SK-N-SH (cell line): Measurements from ENCODE around the gene CBLN2. TPM values are rescaled to one million over a fixed set of nuclear protein-coding genes. Genes with fewer than 3 reads are reported as not detected.

Experiments
- CTCF ChIA-PET: fragments of 300-600, 350-600 bp; formaldehyde crosslinking; extraction: SDS; loops from one replicate; lab custom pipeline; 2021; lab: Yijun Ruan, JAX
- POLR2A ChIA-PET: fragments of 350-600 bp; sonication (Branson Sonifier 250); formaldehyde crosslinking; extraction: SDS; loops from one replicate; lab custom pipeline; 2020; ENCODE audit warnings: antibody characterized with exemption, inconsistent platforms; lab: Yijun Ruan, JAX
- DNase-seq: peaks from one replicate; pipeline ENCODE4 v3.0.0; 2012
- H2AFZ ChIP-seq: fragments of 200-600 bp; sonication (generic); 2 replicates; pipeline ENCODE4 v1.8.1; 2016; ENCODE audit warnings: antibody characterized with exemption, mild to moderate bottlenecking, low read depth
- H3F3A ChIP-seq: fragments of 200-600 bp; sonication (generic); replicated peaks from 2 replicates; pipeline ENCODE3; 2016; ENCODE audit warnings: antibody characterized with exemption, mild to moderate bottlenecking; ENCODE audit not compliant: insufficient read depth
- H3K27ac ChIP-seq, 2 experiments: fragments of 200-500 bp in 1 of 2; fragments of 200-600 bp in 1 of 2; sonication (Bioruptor generic) in 1 of 2; sonication (generic), shearing (Covaris generic) in 1 of 2; 2 replicates each; pipeline versions ENCODE4 v1.5.1 to v1.6.1; 2014 to 2016; ENCODE audit warnings: low read depth in 2 of 2, inconsistent platforms in 1 of 2, low read length in 1 of 2, mild to moderate bottlenecking in 1 of 2, mixed read lengths in 1 of 2
- H3K27me3 ChIP-seq: fragments of 200-600 bp; sonication (generic), shearing (Covaris generic); 2 replicates; pipeline ENCODE4 v1.6.1; 2016; ENCODE audit warnings: mixed run types; ENCODE audit not compliant: insufficient read depth
- H3K36me3 ChIP-seq, 2 experiments: fragments of 200-500 bp in 1 of 2; fragments of 200-600 bp in 1 of 2; sonication (Bioruptor generic) in 1 of 2; sonication (generic) in 1 of 2; replicated peaks in 1 of 2; 2 replicates each; pipeline versions ENCODE3 to v1.5.1; 2014 to 2016; ENCODE audit warnings: low read length in 1 of 2, mild to moderate bottlenecking in 1 of 2; ENCODE audit not compliant: insufficient read depth in 2 of 2, control insufficient read depth in 1 of 2
- H3K4me1 ChIP-seq, 2 experiments: fragments of 200-500 bp in 1 of 2; fragments of 200-600 bp in 1 of 2; sonication (Bioruptor generic) in 1 of 2; sonication (generic), shearing (Covaris generic) in 1 of 2; 2 replicates each; pipeline versions ENCODE4 v1.5.1 to v1.6.1; 2014 to 2016; ENCODE audit warnings: low read depth in 1 of 2, low read length in 1 of 2, mixed run types in 1 of 2; ENCODE audit not compliant: insufficient read depth in 2 of 2, control insufficient read depth in 1 of 2
- H3K4me2 ChIP-seq: fragments of 200-600 bp; sonication (generic), shearing (Covaris generic); 2 replicates; pipeline ENCODE4 v1.6.1; 2017; ENCODE audit warnings: mixed run types
- H3K4me3 ChIP-seq, 2 experiments: fragments of 200-500 bp in 1 of 2; fragments of 200-600 bp in 1 of 2; sonication (Bioruptor generic) in 1 of 2; sonication (generic), shearing (Covaris generic) in 1 of 2; 2 replicates each; pipeline versions ENCODE4 v1.5.1 to v1.8.1; 2014 to 2016; ENCODE audit warnings: low read depth in 2 of 2, inconsistent platforms in 1 of 2, low read length in 1 of 2, mild to moderate bottlenecking in 1 of 2, mixed read lengths in 1 of 2, moderate library complexity in 1 of 2
- H3K79me2 ChIP-seq: fragments of 200-600 bp; sonication (generic); 2 replicates; pipeline ENCODE4 v1.8.1; 2017; ENCODE audit warnings: mild to moderate bottlenecking; ENCODE audit not compliant: insufficient read depth
- H3K9ac ChIP-seq: fragments of 200-600 bp; sonication (generic); 2 replicates; pipeline ENCODE4 v1.6.1; 2017; ENCODE audit warnings: mixed run types
- H3K9me2 ChIP-seq: fragments of 200-600 bp; sonication (generic); 2 replicates; pipeline ENCODE4 v1.6.1; 2017; ENCODE audit warnings: mixed run types
- H3K9me3 ChIP-seq: fragments of 200-600 bp; sonication (generic); 2 replicates; pipeline ENCODE4 v1.6.1; 2017; ENCODE audit warnings: mixed run types, mild to moderate bottlenecking, moderate library complexity
- H4K20me1 ChIP-seq: fragments of 200-600 bp; sonication (generic); 2 replicates; pipeline ENCODE4 v1.6.1; 2017; ENCODE audit warnings: mild to moderate bottlenecking, mixed run types; ENCODE audit not compliant: insufficient read depth
- EP300 ChIP-seq, 2 experiments: IDR thresholded peaks; 2 replicates each; pipeline versions ENCODE4 v1.4.0 to v1.6.1; 2012; ENCODE audit warnings: borderline replicate concordance in 1 of 2, low read depth in 1 of 2, low read length in 1 of 2
- EZH2phosphoT487 ChIP-seq: fragments of 200-600 bp; sonication (generic); IDR thresholded peaks from 2 replicates; pipeline ENCODE4 v1.6.1; 2017; ENCODE audit warnings: low read depth, mixed run types, mild to moderate bottlenecking, antibody characterized with exemption, moderate library complexity, borderline replicate concordance
- FOSL2 ChIP-seq: IDR thresholded peaks from 2 replicates; pipeline ENCODE4 v1.4.0; 2012; ENCODE audit warnings: low read depth, mild to moderate bottlenecking, moderate library complexity, borderline replicate concordance
- FOXM1 ChIP-seq: IDR thresholded peaks from 2 replicates; pipeline ENCODE4 v1.4.0; 2012; ENCODE audit warnings: low read depth, mild to moderate bottlenecking
- GATA2 ChIP-seq: sonication (generic); formaldehyde crosslinking; IDR thresholded peaks from 2 replicates; pipeline ENCODE4 v1.5.0; 2020; ENCODE audit warnings: mild to moderate bottlenecking, missing genetic modification reagents
- RAD21 ChIP-seq: IDR thresholded peaks from 2 replicates; pipeline ENCODE4 v1.6.1; 2012; ENCODE audit warnings: mild to moderate bottlenecking, low read length
- RCOR1 ChIP-seq: fragments of 150-350 bp; IDR thresholded peaks from 2 replicates; pipeline ENCODE4 v1.6.1; 2017; ENCODE audit warnings: antibody characterized with exemption, low read length
- RXRA ChIP-seq: IDR thresholded peaks from 2 replicates; pipeline ENCODE4 v1.4.0; 2012; ENCODE audit warnings: low read depth, mild to moderate bottlenecking, borderline replicate concordance
- SIN3A ChIP-seq: IDR thresholded peaks from 2 replicates; pipeline ENCODE4 v1.6.1; 2012; ENCODE audit warnings: low read depth, mild to moderate bottlenecking, low read length, moderate library complexity, borderline replicate concordance
- SMC3 ChIP-seq: IDR thresholded peaks from 2 replicates; pipeline ENCODE4 v1.6.1; 2012; ENCODE audit warnings: low read depth, low read length, improper control_type of control experiment
- TCF12 ChIP-seq: IDR thresholded peaks from 2 replicates; pipeline ENCODE4 v1.4.0; 2012
- YY1 ChIP-seq: IDR thresholded peaks from 2 replicates; pipeline ENCODE4 v1.4.0; 2012; ENCODE audit warnings: low read depth, mild to moderate bottlenecking
- WGBS: methylation state at CpG from one replicate; pipeline ENCODE4 v1.1.6; 2017; ENCODE audit warnings: low lambda C conversion rate; 5-methylcytosine and 5-hydroxymethylcytosine counted together
- polyA plus RNA-seq, 3 experiments: library from polyadenylated mRNA; depleted of rRNA; stranded (reverse); fragments of >200 nt; gene quantifications; 2 replicates each; pipeline ENCODE4 v1.2.3, GENCODE V29; 2012
- TF ChIP-seq, protein P1 (sequence below): fragments of 150-350 bp; IDR thresholded peaks from 2 replicates; pipeline ENCODE4 v1.6.1; 2017; ENCODE audit warnings: antibody characterized with exemption, low read length, low read depth, borderline replicate concordance
- TF ChIP-seq, protein P2 (sequence below): fragments of 200-600 bp; sonication (generic); IDR thresholded peaks from 2 replicates; pipeline ENCODE4 v1.6.1; 2017; ENCODE audit warnings: antibody characterized with exemption, mild to moderate bottlenecking, moderate library complexity

CBLN2 gene
- polyA plus RNA-seq, 1 of the 3 experiments (the other 2 are of a cell fraction) = 0.28 TPM

- ChIA-PET CTCF (interaction anchor here (2.2 kb wide), 1 partner anchor 10 kb away, joined by 6 read pairs; no protein-coding TSS in a partner anchor), POLR2A (no interaction called here)
- Histone ChIP-seq H3K9me2 (no peaks in the 10 kb centered on the region), H3K9ac (no peak overlapping the region), H3F3A (peaks cover 2% of the 10 kb centered on the region), H3K27me3 (peaks cover 34% of the 10 kb centered on the region), H3K36me3 (no peaks in the 10 kb centered on the region), H3K79me2 (no peaks in the 10 kb centered on the region), H3K9me3 (no peaks in the 10 kb centered on the region), H3K4me1 (peaks cover 0 to 5% of the 10 kb centered on the region in 2 experiments; a peak in 2 of 4 replicates), H3K4me2 (no peak overlapping the region), H3K4me3 (no peak overlapping the region), H4K20me1 (no peaks in the 10 kb centered on the region), H3K27ac (no peak overlapping the region), H2AFZ (no peak overlapping the region)
- no peak for DNase-seq
- 72% methylated on average over 5 of the region's 5 CpGs for WGBS
- no peak for TF ChIP-seq RCOR1
- TF ChIP-seq TCF12 = no peak
- TF ChIP-seq FOXM1 = no peak
- TF ChIP-seq FOSL2 = no peak
- TF ChIP-seq YY1 = no peak
- no peak for TF ChIP-seq EP300 (IDR thresholded peaks at IDR 0.05; ENCODE audit: borderline replicate concordance in 1 of 2, low read depth in 1 of 2, low read length in 1 of 2)
- no peak for TF ChIP-seq SIN3A
- no peak for TF ChIP-seq EZH2phosphoT487
- no peak for TF ChIP-seq GATA2
- TF ChIP-seq RXRA = no peak
Measured at GRCh38 chr18:72539901-72540300, 4.2 kb downstream of the CBLN2 start.

- Histone ChIP-seq H3K4me3 (no peak overlapping the region), H2AFZ (no peak overlapping the region), H3K9me3 (no peaks in the 10 kb centered on the region), H3K27ac (no peak overlapping the region), H4K20me1 (no peaks in the 10 kb centered on the region), H3K79me2 (no peaks in the 10 kb centered on the region), H3K9ac (no peak overlapping the region), H3K27me3 (no peaks in the 10 kb centered on the region), H3K36me3 (no peaks in the 10 kb centered on the region), H3K4me2 (no peak overlapping the region), H3K9me2 (no peaks in the 10 kb centered on the region), H3K4me1 (peaks cover 0 to 3% of the 10 kb centered on the region in 2 experiments; a peak in 2 of 4 replicates), H3F3A (no peaks in the 10 kb centered on the region)
- CTCF ChIA-PET = interaction anchor here (0.6 to 2.0 kb wide), 13 partner anchors 9 to 1748 kb away, joined by 3 to 6 read pairs (median 3); no protein-coding TSS in a partner anchor
- POLR2A ChIA-PET = no interaction called here
- TF ChIP-seq SMC3 (0 out of 2 replicates have a peak, but pooled peaks have one; percentile 12), RAD21 (peak; percentile 70)
- TF ChIP-seq, protein P1, sequence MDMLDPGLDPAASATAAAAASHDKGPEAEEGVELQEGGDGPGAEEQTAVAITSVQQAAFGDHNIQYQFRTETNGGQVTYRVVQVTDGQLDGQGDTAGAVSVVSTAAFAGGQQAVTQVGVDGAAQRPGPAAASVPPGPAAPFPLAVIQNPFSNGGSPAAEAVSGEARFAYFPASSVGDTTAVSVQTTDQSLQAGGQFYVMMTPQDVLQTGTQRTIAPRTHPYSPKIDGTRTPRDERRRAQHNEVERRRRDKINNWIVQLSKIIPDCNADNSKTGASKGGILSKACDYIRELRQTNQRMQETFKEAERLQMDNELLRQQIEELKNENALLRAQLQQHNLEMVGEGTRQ = no peak
- TF ChIP-seq, protein P2, sequence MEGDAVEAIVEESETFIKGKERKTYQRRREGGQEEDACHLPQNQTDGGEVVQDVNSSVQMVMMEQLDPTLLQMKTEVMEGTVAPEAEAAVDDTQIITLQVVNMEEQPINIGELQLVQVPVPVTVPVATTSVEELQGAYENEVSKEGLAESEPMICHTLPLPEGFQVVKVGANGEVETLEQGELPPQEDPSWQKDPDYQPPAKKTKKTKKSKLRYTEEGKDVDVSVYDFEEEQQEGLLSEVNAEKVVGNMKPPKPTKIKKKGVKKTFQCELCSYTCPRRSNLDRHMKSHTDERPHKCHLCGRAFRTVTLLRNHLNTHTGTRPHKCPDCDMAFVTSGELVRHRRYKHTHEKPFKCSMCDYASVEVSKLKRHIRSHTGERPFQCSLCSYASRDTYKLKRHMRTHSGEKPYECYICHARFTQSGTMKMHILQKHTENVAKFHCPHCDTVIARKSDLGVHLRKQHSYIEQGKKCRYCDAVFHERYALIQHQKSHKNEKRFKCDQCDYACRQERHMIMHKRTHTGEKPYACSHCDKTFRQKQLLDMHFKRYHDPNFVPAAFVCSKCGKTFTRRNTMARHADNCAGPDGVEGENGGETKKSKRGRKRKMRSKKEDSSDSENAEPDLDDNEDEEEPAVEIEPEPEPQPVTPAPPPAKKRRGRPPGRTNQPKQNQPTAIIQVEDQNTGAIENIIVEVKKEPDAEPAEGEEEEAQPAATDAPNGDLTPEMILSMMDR = peak; percentile 66
- WGBS = 31% methylated on average over 1 of the region's 1 CpG
- DNase-seq = no peak
Measured at GRCh38 chr18:72530622-72531021, 13.5 kb downstream of the CBLN2 start.
